Motor neuron (in vitro differentiated cells): ENCODE measurements around the gene FHIT. TPM values are rescaled to one million over a fixed set of nuclear protein-coding genes. Genes with fewer than 3 reads are reported as not detected.
A peak's percentile ranks its signal among the peaks of the same experiment; 100 is the strongest.

Source experiments
- ATAC-seq, 8 experiments: fragments of 200-7000 bp; cut with Tn5 transposase; replicated peaks in 6 of 8; 2 replicates each; pipeline ENCODE4 v1.8.0; 2021; ENCODE audit warnings: mild to moderate bottlenecking in 8 of 8, moderate library complexity in 8 of 8
- H3K27ac ChIP-seq, 2 donors: fragments of 250-450 bp; sonication (Bioruptor Pico); 2 replicates each; pipeline ENCODE4 v1.9.0; 2021; ENCODE audit warnings: antibody characterized with exemption in 2 of 2, mild to moderate bottlenecking in 2 of 2, moderate library complexity in 1 of 2
- H3K4me1 ChIP-seq, 2 donors: fragments of 250-450 bp; sonication (Bioruptor Pico); replicated peaks in 1 of 2; 2 replicates each; pipeline ENCODE4 v1.6.1; 2021; ENCODE audit warnings: antibody characterized with exemption in 2 of 2, mild to moderate bottlenecking in 2 of 2, moderate library complexity in 1 of 2
- H3K4me3 ChIP-seq, 5 donors: fragments of 250-450 bp; sonication (Bioruptor Pico); 2 replicates each; pipeline ENCODE4 v1.9.0; 2021; ENCODE audit warnings: antibody characterized with exemption in 5 of 5, mild to moderate bottlenecking in 5 of 5, moderate library complexity in 4 of 5
- WGBS, 10 experiments: fragments of 450-650 bp; shearing (Covaris generic); methylation state at CpG; one replicate each; pipeline ENCODE4 v1.0.0; 2022; 5-methylcytosine and 5-hydroxymethylcytosine counted together
- in situ Hi-C, 9 experiments: fragments of 400-800 bp; cut with MboI; loops; one replicate each; pipeline ENCODE4 v1.15.0; 2021; ENCODE audit warnings: low sequenced_read_pairs in 9 of 9, low pct_unique_long_range_greater_than_20kb in 2 of 9; ENCODE audit not compliant: unreplicated experiment in 9 of 9
- total RNA-seq, 8 experiments: library from RNA; unstranded; fragments of 300-600 nt; gene quantifications; 2 replicates each; pipeline versions ENCODE4 v1.2.3 to v1.2.4, GENCODE V29; 2022

Gene FHIT
- total RNA-seq, 8 experiments from 2014 or later = 1.6 to 25.1 (median 12.1) TPM

- 14 to 100% (median 71%) methylated on average over 1 of the region's 1 CpG; no CpG with 5 or more reads in 3 of the 10 experiments for WGBS, 10 experiments
- no peak for ATAC-seq
- no peak overlapping the region for H3K27ac ChIP-seq
- no peaks in the 10 kb centered on the region for H3K4me1 ChIP-seq
- in situ Hi-C loops = no loop called here
- H3K4me3 ChIP-seq = no peak overlapping the region
Observed at GRCh38 chr3:60393946-60394345, 857.3 kb downstream of the FHIT start.

GRCh38 chr3:60392501-60392900, 858.8 kb downstream of the FHIT start:
- in situ Hi-C loops = no loop called here
- H3K4me3 ChIP-seq = no peak overlapping the region
- 50 to 88% (median 81%) methylated on average over 1 to 2 of the region's 2 CpGs; no CpG with 5 or more reads in 3 of the 10 experiments for WGBS, 10 experiments
- no peak overlapping the region for H3K27ac ChIP-seq
- no peaks in the 10 kb centered on the region for H3K4me1 ChIP-seq
- ATAC-seq = no peak

- Histone ChIP-seq H3K27ac (no peak overlapping the region), H3K4me1 (no peaks in the 10 kb centered on the region), H3K4me3 (no peak overlapping the region)
- peak in 2 of 8 experiments; percentile 28 to 36 for ATAC-seq
- WGBS, 10 experiments = 0 to 83% (median 40%) methylated on average over 1 of the region's 1 CpG; no CpG with 5 or more reads in 1 of the 10 experiments
- in situ Hi-C loops = no loop called here
Observed at GRCh38 chr3:60391292-60391691, 860.0 kb downstream of the FHIT start.

GRCh38 chr3:60388731-60389130, 862.5 kb downstream of the FHIT start:
- no peak overlapping the region for H3K4me3 ChIP-seq
- H3K4me1 ChIP-seq = no peaks in the 10 kb centered on the region
- no peak for ATAC-seq
- in situ Hi-C loops = no loop called here
- WGBS, 10 experiments = 0 to 95% (median 60%) methylated on average over 1 to 2 of the region's 2 CpGs; no CpG with 5 or more reads in 7 of the 10 experiments
- no peak overlapping the region for H3K27ac ChIP-seq

GRCh38 chr3:60386306-60386705, 864.9 kb downstream of the FHIT start:
- H3K4me1 ChIP-seq = no peaks in the 10 kb centered on the region
- no peak for ATAC-seq
- H3K4me3 ChIP-seq = no peak overlapping the region
- in situ Hi-C loops = no loop called here
- no peak overlapping the region for H3K27ac ChIP-seq
- WGBS, 10 experiments = 32 to 100% (median 71%) methylated on average over 1 to 3 of the region's 3 CpGs; no CpG with 5 or more reads in 2 of the 10 experiments

- Histone ChIP-seq H3K4me3 (no peak overlapping the region), H3K4me1 (no peaks in the 10 kb centered on the region), H3K27ac (no peak overlapping the region)
- ATAC-seq = no peak
- 12 to 82% (median 75%) methylated on average over 1 to 5 of the region's 5 CpGs for WGBS, 10 experiments
- in situ Hi-C loops = no loop called here
Observed at GRCh38 chr3:60384341-60384740, 866.9 kb downstream of the FHIT start.

- H3K4me3 ChIP-seq = no peak overlapping the region
- 7 to 100% (median 94%) methylated on average over 1 to 2 of the region's 2 CpGs for WGBS, 10 experiments
- no peak overlapping the region for H3K27ac ChIP-seq
- in situ Hi-C loops = no loop called here
- peak in 1 of 8 experiments; percentile 91 for ATAC-seq
- H3K4me1 ChIP-seq = no peaks in the 10 kb centered on the region
Observed at GRCh38 chr3:60383345-60383744, 867.9 kb downstream of the FHIT start.

GRCh38 chr3:60366486-60366885, 884.8 kb downstream of the FHIT start:
- 90 to 100% (median 97%) methylated on average over 2 of the region's 2 CpGs; no CpG with 5 or more reads in 4 of the 10 experiments for WGBS, 10 experiments
- no peak for ATAC-seq
- Histone ChIP-seq H3K4me3 (no peak overlapping the region), H3K27ac (no peak overlapping the region), H3K4me1 (no peaks in the 10 kb centered on the region)
- in situ Hi-C loops = no loop called here

- Histone ChIP-seq H3K4me1 (no peaks in the 10 kb centered on the region), H3K4me3 (no peak overlapping the region), H3K27ac (no peak overlapping the region)
- in situ Hi-C loops = no loop called here
- ATAC-seq = no peak
- 0 to 83% (median 29%) methylated on average over 1 to 2 of the region's 2 CpGs; no CpG with 5 or more reads in 2 of the 10 experiments for WGBS, 10 experiments
Observed at GRCh38 chr3:60365360-60365759, 885.9 kb downstream of the FHIT start.

GRCh38 chr3:60364475-60364874, 886.8 kb downstream of the FHIT start:
- no peak for ATAC-seq
- no peak overlapping the region for H3K4me3 ChIP-seq
- no peaks in the 10 kb centered on the region for H3K4me1 ChIP-seq
- in situ Hi-C loops = no loop called here
- H3K27ac ChIP-seq = no peak overlapping the region

- no peaks in the 10 kb centered on the region for H3K4me1 ChIP-seq
- no peak overlapping the region for H3K4me3 ChIP-seq
- 0 to 100% (median 82%) methylated on average over 1 of the region's 2 CpGs; no CpG with 5 or more reads in 4 of the 10 experiments for WGBS, 10 experiments
- in situ Hi-C loops = no loop called here
- H3K27ac ChIP-seq = no peak overlapping the region
- peak in 3 of 8 experiments; percentile 16 to 89 (median 33) for ATAC-seq
Observed at GRCh38 chr3:60363817-60364216, 887.4 kb downstream of the FHIT start.

GRCh38 chr3:60355825-60356224, 895.4 kb downstream of the FHIT start:
- ATAC-seq = no peak
- H3K27ac ChIP-seq = no peak overlapping the region
- in situ Hi-C loops = no loop called here
- no peak overlapping the region for H3K4me3 ChIP-seq
- no peaks in the 10 kb centered on the region for H3K4me1 ChIP-seq
- WGBS, 10 experiments = 50 to 100% (median 71%) methylated on average over 1 to 2 of the region's 2 CpGs

GRCh38 chr3:60351481-60351880, 899.8 kb downstream of the FHIT start:
- 22 to 100% (median 100%) methylated on average over 1 of the region's 1 CpG; no CpG with 5 or more reads in 5 of the 10 experiments for WGBS, 10 experiments

GRCh38 chr3:60344340-60344739, 906.9 kb downstream of the FHIT start:
- H3K27ac ChIP-seq = no peak overlapping the region
- no peaks in the 10 kb centered on the region for H3K4me1 ChIP-seq
- peak in 1 of 8 experiments; percentile 52 for ATAC-seq
- 3 to 100% (median 79%) methylated on average over 1 to 3 of the region's 3 CpGs; no CpG with 5 or more reads in 1 of the 10 experiments for WGBS, 10 experiments
- no peak overlapping the region for H3K4me3 ChIP-seq
- in situ Hi-C loops = no loop called here

More at GRCh38 chr3:60351481-60351880, 899.8 kb downstream of the FHIT start:
- in situ Hi-C loops = no loop called here
- Histone ChIP-seq H3K4me1 (no peaks in the 10 kb centered on the region), H3K27ac (no peak overlapping the region), H3K4me3 (no peak overlapping the region)
- no peak for ATAC-seq
